Heart left ventricle (tissue), 13 donors: Measurements from ENCODE around the gene PITPNM1.

Experiments
- CTCF ChIP-seq, 12 donors: fragments of 200-600 bp; sonication (generic) in 4 of 12; IDR thresholded peaks; one replicate each; pipeline versions ENCODE4 v1.5.0 to v1.8.0; 2018 to 2022; ENCODE audit warnings: antibody characterized with exemption in 12 of 12, mild to moderate bottlenecking in 5 of 12
- POLR2A ChIP-seq, 2 donors: fragments of 450-650 bp; IDR thresholded peaks; one replicate each; pipeline ENCODE4 v1.6.1; 2017; ENCODE audit warnings: antibody characterized with exemption in 2 of 2, mild to moderate bottlenecking in 2 of 2, moderate library complexity in 2 of 2
- donor health status: ischemic (EF 13 %, LVEDD 7.1; RV severe dilation, severe dysfunction).
- donor health status: DM: no; HTN: yes; CAD: no.
- donor health status: DM: no; HTN: no; CAD: no.
- donor health status: ischemic (EF 25% LVEDD 6.9; RV normal size, moderate dysfunction).
- donor health status: ischemic (EF 25% LVEDD 5.7; RV mildly dilated, moderate dysfunction).
- donor health status: ischemic (EF 35%, LVEDD 5.7; RV mildly dilated, moderate dysfunction).
- donor health status: nonischemic (EF 11% LVEDD 7.7; RV severe dilation, severe dysfunction).
- donor health status: DM: yes; HTN: yes; CAD: no.
- donor health status: PGD.
- donor health status: ischemic (EF 29% LVEDD 5.4; RV normal size, mild dysfunction).
- donor health status: nonischemic (EF 23%, LVEDD 6.1; RV moderate dilation, normal function).

DNA sequence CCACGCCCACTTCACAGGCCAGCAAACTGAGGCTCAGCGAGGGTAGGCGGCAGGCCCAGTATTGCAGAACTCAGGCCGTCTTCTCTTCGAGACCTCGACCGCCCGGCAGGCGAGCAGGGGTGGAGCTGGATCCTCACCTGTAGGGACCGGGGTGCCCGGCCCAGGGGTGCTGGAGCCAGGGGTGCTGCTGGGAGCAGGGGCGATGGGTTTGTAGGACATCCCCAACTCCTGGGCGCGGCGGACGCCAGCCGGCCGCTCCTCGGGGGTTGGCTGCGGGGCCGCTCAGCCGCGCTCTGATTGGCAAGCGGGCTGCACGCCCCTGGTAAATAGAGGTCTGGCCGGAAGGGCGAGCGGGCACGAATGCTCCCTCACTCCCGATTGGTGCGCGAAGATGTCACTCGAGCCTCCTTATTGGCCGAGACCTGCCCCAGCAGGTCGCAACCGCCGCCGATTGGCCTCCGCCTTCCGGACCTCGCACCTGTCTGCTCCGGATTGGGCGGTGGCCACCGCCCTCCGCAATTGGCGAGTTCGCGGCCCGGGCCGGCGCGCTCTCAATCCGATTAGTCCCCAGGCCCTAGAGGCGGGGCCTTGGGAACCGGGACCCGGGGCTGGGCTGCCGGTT, 2.8 kb upstream of the PITPNM1 start, which contains the start of gene CDK2AP2:
- TF ChIP-seq CTCF (IDR thresholded peaks at IDR 0.05) (peak in 1 of 12 donors; percentile 4), POLR2A (IDR thresholded peaks at IDR 0.05) (peak; percentile 55 to 99)
